ENCODE measurements around the gene CDKN2AIP.
A peak's percentile ranks its signal among the peaks of the same experiment; 100 is the strongest.
"Not testable (repeated sequence)": the region's sequence is repeated elsewhere in the genome, so short reads cannot be mapped to it uniquely, and the experiment has no call there.

Gene CDKN2AIP

DNA sequence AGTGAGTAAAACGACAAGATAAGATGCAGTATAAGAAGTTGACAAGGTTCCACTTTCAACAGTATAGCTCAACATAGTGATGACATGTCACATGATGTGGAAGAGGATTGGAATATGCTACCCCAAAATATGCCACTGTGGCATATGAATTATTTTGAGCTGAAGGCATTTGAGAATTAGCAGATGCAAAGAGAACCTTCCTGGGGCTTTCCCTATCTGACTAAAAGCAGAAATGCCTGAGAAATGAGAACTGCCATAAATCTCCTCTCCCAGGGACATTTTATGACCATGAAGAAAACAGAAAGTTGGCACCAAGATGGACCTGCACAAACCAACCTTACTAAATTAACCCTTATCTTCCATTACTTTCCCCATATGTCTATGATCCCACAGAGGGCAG is 24.8 kb downstream of the CDKN2AIP start:
- Mint-ChIP-seq H3K4me3 (no peak overlapping the region), H3K36me3 (ENCODE audit: low read depth) (peaks cover 49% of the 10 kb centered on the region)

GRCh38 chr4:183469936-183470335 is 25.5 kb downstream of the CDKN2AIP start:
- Mint-ChIP-seq H3K36me3 (ENCODE audit: low read depth) (peaks cover 43% of the 10 kb centered on the region), H3K27me3 (ENCODE audit: low read depth, poor library complexity) (peaks cover 6% of the 10 kb centered on the region), H3K4me1 (no peaks in the 10 kb centered on the region), H3K9me3 (peaks cover 25% of the 10 kb centered on the region), H3K27ac (no peak overlapping the region), H3K4me3 (no peak overlapping the region)
- DNase-seq, result no peak
- TF ChIP-seq CTCF (IDR thresholded peaks at IDR 0.05), result no peak

More for the DNA sequence above, 24.8 kb downstream of the CDKN2AIP start:
- no peak overlapping the region for H3K27ac Mint-ChIP-seq
- peaks cover 30% of the 10 kb centered on the region for H3K9me3 Mint-ChIP-seq
- peaks cover 6% of the 10 kb centered on the region for H3K27me3 Mint-ChIP-seq (ENCODE audit: low read depth, poor library complexity)
- no peak for DNase-seq
- no peaks in the 10 kb centered on the region for H3K4me1 Mint-ChIP-seq
- TF ChIP-seq CTCF (IDR thresholded peaks at IDR 0.05), result no peak

DNA sequence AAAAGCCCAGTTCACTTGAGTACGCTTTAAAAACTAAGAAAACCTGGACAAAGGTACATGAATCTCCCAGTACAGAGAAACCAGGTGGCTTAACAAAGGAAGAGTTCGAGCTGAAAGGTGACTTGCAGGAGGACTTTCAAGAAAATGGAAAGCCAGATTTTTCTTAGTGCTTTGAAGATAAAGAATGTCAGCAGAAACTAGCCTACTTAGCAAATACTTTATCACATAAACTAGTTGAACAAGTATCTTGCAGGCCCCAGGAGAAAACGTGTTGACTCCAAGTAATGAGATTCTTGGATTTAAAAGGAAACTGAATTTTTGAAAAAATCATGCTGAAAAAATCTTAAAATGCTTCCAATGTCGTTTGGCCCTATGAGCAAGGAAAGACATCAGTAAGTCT is 26.4 kb downstream of the CDKN2AIP start:
- peaks cover 25% of the 10 kb centered on the region for H3K9me3 Mint-ChIP-seq
- no peak overlapping the region for H3K27ac Mint-ChIP-seq
- H3K36me3 Mint-ChIP-seq (ENCODE audit: low read depth), result peaks cover 40% of the 10 kb centered on the region
- peaks cover 6% of the 10 kb centered on the region for H3K27me3 Mint-ChIP-seq (ENCODE audit: low read depth, poor library complexity)
- no peak for TF ChIP-seq CTCF (IDR thresholded peaks at IDR 0.05)
- H3K4me3 Mint-ChIP-seq, result no peak overlapping the region
- H3K4me1 Mint-ChIP-seq, result no peaks in the 10 kb centered on the region
- DNase-seq, result no peak

DNA sequence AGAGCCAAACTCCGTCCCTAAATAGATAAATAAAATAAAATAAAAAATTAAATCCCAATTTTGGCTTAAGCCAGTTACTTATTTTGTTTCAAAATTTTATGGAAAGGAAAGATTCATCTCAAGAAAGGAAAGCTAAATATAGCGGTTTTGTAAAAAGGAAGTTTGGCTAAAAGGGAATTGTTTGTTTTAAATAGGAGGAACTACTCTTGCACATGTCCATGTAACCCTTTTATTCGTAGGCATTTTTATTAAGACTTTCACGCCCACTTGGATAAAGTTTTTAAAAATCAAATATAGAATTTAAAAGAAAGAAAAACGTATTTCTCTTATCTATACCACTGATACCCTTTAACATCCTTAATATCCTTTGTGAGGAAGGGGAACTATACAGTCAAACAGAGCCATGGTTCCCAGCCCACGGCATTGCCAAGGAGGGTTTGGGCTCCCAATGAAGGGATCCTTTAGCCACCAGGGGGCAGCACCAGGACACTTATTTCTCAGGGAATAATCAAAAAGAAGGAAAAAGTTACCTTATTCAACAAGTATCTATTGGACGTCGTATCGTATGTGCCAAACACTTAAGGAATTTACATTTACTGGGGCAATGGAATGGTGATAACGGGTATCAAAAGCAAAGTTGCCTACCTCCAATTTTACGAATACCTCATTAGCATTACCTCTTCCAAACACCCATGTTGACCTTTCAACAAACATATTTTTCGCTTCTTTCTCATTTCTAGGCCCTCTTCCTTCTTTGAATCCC is 27.7 kb downstream of the CDKN2AIP start:
- DNase-seq, result peak; percentile 92
- peaks cover 6% of the 10 kb centered on the region for H3K27me3 Mint-ChIP-seq (ENCODE audit: low read depth, poor library complexity)
- H3K4me3 Mint-ChIP-seq, result no peak overlapping the region
- no peak overlapping the region for H3K27ac Mint-ChIP-seq
- peaks cover 21% of the 10 kb centered on the region for H3K9me3 Mint-ChIP-seq
- no peaks in the 10 kb centered on the region for H3K4me1 Mint-ChIP-seq
- peaks cover 30% of the 10 kb centered on the region for H3K36me3 Mint-ChIP-seq (ENCODE audit: low read depth)
- peak; percentile 94 for TF ChIP-seq CTCF (IDR thresholded peaks at IDR 0.05)

DNA sequence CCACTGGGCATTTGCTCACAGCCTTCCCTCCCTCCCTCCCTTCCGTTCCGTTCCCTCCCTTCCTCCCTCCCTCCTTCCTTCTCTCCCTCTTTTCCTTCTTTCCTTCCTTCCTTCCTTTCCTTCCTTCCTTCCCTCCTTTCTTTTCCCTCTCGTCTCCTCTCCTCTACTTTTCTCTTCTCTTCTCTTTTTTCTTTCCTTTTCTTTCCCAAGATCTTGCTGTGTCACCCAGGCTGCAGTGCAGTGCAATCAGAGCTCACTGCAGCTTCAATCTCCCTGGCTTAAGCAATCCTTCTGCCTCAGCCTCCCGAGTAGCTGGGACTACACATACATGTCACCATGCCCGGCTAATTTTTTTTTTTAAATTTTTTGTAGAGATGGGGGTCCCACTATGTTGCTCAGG is 33.7 kb downstream of the CDKN2AIP start:
- Mint-ChIP-seq H3K4me3 (no peak overlapping the region), H3K36me3 (ENCODE audit: low read depth) (peaks cover 14% of the 10 kb centered on the region), H3K27me3 (ENCODE audit: low read depth, poor library complexity) (no peaks in the 10 kb centered on the region), H3K27ac (no peak overlapping the region), H3K9me3 (peaks cover 9% of the 10 kb centered on the region), H3K4me1 (peaks cover 7% of the 10 kb centered on the region)
- no peak for TF ChIP-seq CTCF (IDR thresholded peaks at IDR 0.05)
- no peak for DNase-seq

GRCh38 chr4:183478926-183479325 is 34.5 kb downstream of the CDKN2AIP start:
- Mint-ChIP-seq H3K27me3 (ENCODE audit: low read depth, poor library complexity) (no peaks in the 10 kb centered on the region), H3K27ac (no peak overlapping the region), H3K4me1 (peaks cover 7% of the 10 kb centered on the region), H3K4me3 (no peak overlapping the region), H3K36me3 (ENCODE audit: low read depth) (peaks cover 21% of the 10 kb centered on the region), H3K9me3 (peaks cover 9% of the 10 kb centered on the region)
- no peak for TF ChIP-seq CTCF (IDR thresholded peaks at IDR 0.05)
- no peak for DNase-seq

DNA sequence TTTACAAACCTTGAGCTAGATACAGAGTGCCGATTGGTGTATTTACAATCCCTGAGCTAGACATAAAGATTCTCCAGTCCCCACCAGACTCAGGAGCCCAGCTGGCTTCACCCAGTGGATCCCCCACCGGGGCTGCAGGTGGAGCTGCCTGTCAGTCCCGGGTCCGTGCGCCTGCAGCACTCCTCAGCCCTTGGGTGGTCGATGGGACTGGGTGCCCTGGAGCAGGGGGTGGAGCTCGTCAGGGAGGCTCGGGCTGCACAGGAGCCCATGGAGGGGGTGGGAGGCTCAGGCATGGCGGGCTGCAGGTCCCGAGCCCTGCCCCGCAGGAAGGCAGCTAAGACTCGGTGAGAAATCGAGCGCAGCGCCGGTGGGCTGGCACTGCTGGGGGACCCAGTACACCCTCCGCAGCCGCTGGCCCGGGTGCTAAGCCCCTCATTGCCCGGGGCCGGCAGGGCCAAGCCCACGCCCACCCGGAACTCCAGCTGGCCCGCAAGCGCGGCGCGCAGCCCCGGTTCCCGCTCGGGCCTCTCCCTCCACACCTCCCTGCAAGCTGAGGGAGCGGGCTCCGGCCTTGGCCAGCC is 38.2 kb downstream of the CDKN2AIP start:
- H3K4me1 Mint-ChIP-seq; H3K4me3 Mint-ChIP-seq; H3K27ac Mint-ChIP-seq; H3K27me3 Mint-ChIP-seq (ENCODE audit: low read depth, poor library complexity); H3K9me3 Mint-ChIP-seq; DNase-seq: not testable (repeated sequence)
- H3K36me3 Mint-ChIP-seq (ENCODE audit: low read depth), result peaks cover 29% of the 10 kb centered on the region

Data from nephron progenitor cell (in vitro differentiated cells).